HG03108 (cell line): ENCODE measurements around the gene FOXI1.
"Not testable (repeated sequence)": the region's sequence is repeated elsewhere in the genome, so short reads cannot be mapped to it uniquely, and the experiment has no call there.

ENCODE experiments used
- ATAC-seq: cut with Tn5 transposase; IDR thresholded peaks from one replicate; pipeline ENCODE4 v1.9.1; 2021; ENCODE audit warnings: moderate library complexity; ENCODE audit not compliant: unreplicated experiment

The FOXI1 gene

GRCh38 chr5:170121321-170121720 lies 15.6 kb downstream of the FOXI1 start:
- ATAC-seq = no peak

- ATAC-seq = no peak
Measured at GRCh38 chr5:170126061-170126460, 20.4 kb downstream of the FOXI1 start.

- no peak for ATAC-seq
Measured at GRCh38 chr5:170126626-170127025, 20.9 kb downstream of the FOXI1 start.

GRCh38 chr5:170131235-170131634 lies 25.5 kb downstream of the FOXI1 start:
- ATAC-seq = no peak

GRCh38 chr5:170132269-170132975 lies 26.7 kb downstream of the FOXI1 start:
- no peak for ATAC-seq

- no peak for ATAC-seq
Measured at GRCh38 chr5:170132976-170133448, 27.3 kb downstream of the FOXI1 start.

GRCh38 chr5:170135796-170136490 lies 30.2 kb downstream of the FOXI1 start:
- no peak for ATAC-seq

GRCh38 chr5:170136506-170136905 lies 30.8 kb downstream of the FOXI1 start:
- no peak for ATAC-seq

- no peak for ATAC-seq
Measured at GRCh38 chr5:170137694-170138214, 32.1 kb downstream of the FOXI1 start.

- no peak for ATAC-seq
Measured at GRCh38 chr5:170138273-170138672, 32.6 kb downstream of the FOXI1 start.

- ATAC-seq = no peak
Measured at GRCh38 chr5:170139786-170140335, 34.2 kb downstream of the FOXI1 start.

- ATAC-seq = not testable (repeated sequence)
Measured at GRCh38 chr5:170141196-170141595, 35.5 kb downstream of the FOXI1 start.

- no peak for ATAC-seq
Measured at GRCh38 chr5:170141636-170142035, 35.9 kb downstream of the FOXI1 start.

- no peak for ATAC-seq
Measured at GRCh38 chr5:170142196-170142595, 36.5 kb downstream of the FOXI1 start.

GRCh38 chr5:170143091-170143490 lies 37.4 kb downstream of the FOXI1 start:
- no peak for ATAC-seq

- no peak for ATAC-seq
Measured at GRCh38 chr5:170143710-170144109, 38.0 kb downstream of the FOXI1 start.

GRCh38 chr5:170144286-170145023 lies 38.8 kb downstream of the FOXI1 start:
- ATAC-seq = no peak

GRCh38 chr5:170145462-170145861 lies 39.8 kb downstream of the FOXI1 start:
- ATAC-seq = no peak

- no peak for ATAC-seq
Measured at GRCh38 chr5:170147051-170147752, 41.5 kb downstream of the FOXI1 start.

- ATAC-seq = no peak
Measured at GRCh38 chr5:170147753-170148264, 42.1 kb downstream of the FOXI1 start.
